Measurements from ENCODE around the gene FA2H. TPM values are rescaled to one million over a fixed set of nuclear protein-coding genes. Genes with fewer than 3 reads are reported as not detected.

Gene FA2H
- total and polyA plus RNA-seq, 2 of the 13 experiments (the other 11 are each of a cell fraction or from before 2014, with no cell fraction given) = 0.20 TPM; not detected in 1

GRCh38 chr16:74700438-74701225 is 74.0 kb downstream of the FA2H start, which contains the start of gene MLKL (continued):
- peak; percentile 86; the same call in 1 of the 2 replicates for TF ChIP-seq ZBTB10 (CRISPR knock-in tag; IDR thresholded peaks at IDR 0.05; ENCODE audit: borderline replicate concordance)
- no peak for TF ChIP-seq IRF1 (CRISPR knock-in tag; IDR thresholded peaks at IDR 0.05; ENCODE audit: low read depth)
- TF ChIP-seq ZNF724P (CRISPR knock-in tag; IDR thresholded peaks at IDR 0.05; ENCODE audit: borderline replicate concordance) = no peak
- TF ChIP-seq TBX3 (IDR thresholded peaks at IDR 0.05; ENCODE audit: borderline replicate concordance) = no peak
- TF ChIP-seq ZNF605 (CRISPR knock-in tag; IDR thresholded peaks at IDR 0.05) = peak; percentile 94
- TF ChIP-seq ZNF574 (CRISPR knock-in tag; IDR thresholded peaks at IDR 0.05) = peak; percentile 73
- no peak for TF ChIP-seq PHF5A (CRISPR knock-in tag; IDR thresholded peaks at IDR 0.05; ENCODE audit: low read depth, unreplicated experiment)
- peak; percentile 40; the same call in 1 of the 2 replicates for TF ChIP-seq ONECUT2 (CRISPR knock-in tag; IDR thresholded peaks at IDR 0.05)
- peak; percentile 92 for TF ChIP-seq BRD4 (CRISPR knock-in tag; IDR thresholded peaks at IDR 0.05)
- no peak for TF ChIP-seq SP2 (CRISPR knock-in tag; IDR thresholded peaks at IDR 0.05)
- TF ChIP-seq MAFK (conservative IDR thresholded peaks at IDR 0.05 in 1 of 2, IDR thresholded peaks at IDR 0.05 in 1 of 2; ENCODE audit: low read length in 2 of 2) = no peak
- no peak for TF ChIP-seq DNMT3B (CRISPR knock-in tag; conservative IDR thresholded peaks at IDR 0.05)
- peak; percentile 54 for TF ChIP-seq AGO1 (IDR thresholded peaks at IDR 0.05; ENCODE audit: low read depth, low read length, poor library complexity, severe bottlenecking)
- peak; percentile 78 for TF ChIP-seq ARNTL (CRISPR knock-in tag; IDR thresholded peaks at IDR 0.05)
- TF ChIP-seq KLF12 (CRISPR knock-in tag; IDR thresholded peaks at IDR 0.05; ENCODE audit: borderline replicate concordance) = peak; percentile 57; the same call in 1 of the 2 replicates
- no peak; the same call in 1 of the 2 replicates for TF ChIP-seq ZNF253 (CRISPR knock-in tag; IDR thresholded peaks at IDR 0.05; ENCODE audit: borderline replicate concordance)
- TF ChIP-seq REST (IDR thresholded peaks at IDR 0.05; ENCODE audit: borderline replicate concordance in 1 of 2, low read depth in 1 of 2, low read length in 2 of 2) = no peak; a peak in 1 of 4 replicates
- TF ChIP-seq ZNF740 (CRISPR knock-in tag; IDR thresholded peaks at IDR 0.05) = peak; percentile 48; the same call in 1 of the 2 replicates
